GM23338 (cell line): ENCODE data around the gene ARSI. TPM values are rescaled to one million over a fixed set of nuclear protein-coding genes. Genes with fewer than 3 reads are reported as not detected.
A peak's percentile ranks its signal among the peaks of the same experiment; 100 is the strongest.

ENCODE experiments used
- ATAC-seq: fragments of 200-7000 bp; cut with Tn5 transposase; 3 replicates; pipeline ENCODE4 v1.9.1; 2020
- DNase-seq: peaks from one replicate; pipeline ENCODE4 v3.0.0-alpha.2; 2015; ENCODE audit warnings: low spot score
- H2AFZ ChIP-seq: fragments of 200-600 bp; sonication (generic); 2 replicates; pipeline ENCODE4 v1.8.0; 2016; ENCODE audit warnings: antibody characterized with exemption, mild to moderate bottlenecking, moderate library complexity
- H3F3A ChIP-seq: fragments of 200-600 bp; sonication (generic); replicated peaks from 2 replicates; pipeline ENCODE4 v1.8.0; 2017; ENCODE audit warnings: antibody characterized with exemption, mixed run types, low read depth
- H3K27ac ChIP-seq: fragments of 200-600 bp; sonication (generic); 2 replicates; pipeline ENCODE4 v1.6.1; 2016; ENCODE audit warnings: low read depth
- H3K27me3 ChIP-seq: fragments of 200-600 bp; sonication (generic); 2 replicates; pipeline ENCODE4 v1.8.0; 2016; ENCODE audit warnings: mild to moderate bottlenecking, mixed run types, moderate library complexity; ENCODE audit not compliant: insufficient read depth
- H3K36me3 ChIP-seq: fragments of 200-600 bp; sonication (generic); 2 replicates; pipeline ENCODE4 v1.8.0; 2016; ENCODE audit warnings: mild to moderate bottlenecking; ENCODE audit not compliant: insufficient read depth
- H3K4me1 ChIP-seq: fragments of 200-600 bp; sonication (generic); 2 replicates; pipeline ENCODE4 v1.8.0; 2016; ENCODE audit warnings: mild to moderate bottlenecking, moderate library complexity; ENCODE audit not compliant: insufficient read depth
- H3K4me2 ChIP-seq: fragments of 200-600 bp; sonication (generic); 2 replicates; pipeline ENCODE4 v1.7.1; 2017; ENCODE audit warnings: mixed run types
- H3K4me3 ChIP-seq: fragments of 200-600 bp; sonication (generic); 2 replicates; pipeline ENCODE4 v1.6.1; 2016; ENCODE audit warnings: mixed run types
- H3K79me2 ChIP-seq: fragments of 200-600 bp; sonication (generic); replicated peaks from 2 replicates; pipeline ENCODE4 v1.8.0; 2017; ENCODE audit warnings: mild to moderate bottlenecking; ENCODE audit not compliant: insufficient read depth
- H3K9me2 ChIP-seq: fragments of 200-600 bp; sonication (generic); 2 replicates; pipeline ENCODE4 v1.8.0; 2017; ENCODE audit not compliant: insufficient read depth
- H4K20me1 ChIP-seq: fragments of 200-600 bp; sonication (generic); replicated peaks from 2 replicates; pipeline ENCODE4 v1.8.0; 2017; ENCODE audit warnings: mild to moderate bottlenecking; ENCODE audit not compliant: insufficient read depth
- H3K27ac Mint-ChIP-seq: 2 replicates; pipeline ENCODE4 v1.8.0; 2020; ENCODE audit warnings: inconsistent platforms, mild to moderate bottlenecking, moderate library complexity, mixed read lengths
- H3K27me3 Mint-ChIP-seq: 3 replicates; pipeline ENCODE4 v1.8.0; 2022; ENCODE audit warnings: low read depth, mild to moderate bottlenecking, moderate library complexity, mixed read lengths, inconsistent platforms; ENCODE audit not compliant: insufficient read depth, poor library complexity
- H3K36me3 Mint-ChIP-seq: 3 replicates; pipeline ENCODE4 v1.8.0; 2021; ENCODE audit warnings: low read depth, mild to moderate bottlenecking, inconsistent platforms, moderate library complexity, mixed read lengths
- H3K4me1 Mint-ChIP-seq: 3 replicates; pipeline ENCODE4 v1.8.0; 2020; ENCODE audit warnings: mild to moderate bottlenecking, inconsistent platforms, mixed read lengths
- H3K4me3 Mint-ChIP-seq: 3 replicates; pipeline ENCODE4 v1.8.0; 2021; ENCODE audit warnings: moderate library complexity, mild to moderate bottlenecking, inconsistent platforms, mixed read lengths
- H3K9me3 Mint-ChIP-seq: 3 replicates; pipeline ENCODE4 v1.8.0; 2020; ENCODE audit warnings: moderate library complexity, mild to moderate bottlenecking, inconsistent platforms, mixed read lengths
- CREB1 ChIP-seq: fragments of 250-450 bp; sonication (Bioruptor Pico); IDR thresholded peaks from 2 replicates; pipeline ENCODE4 v1.5.0; 2020; ENCODE audit warnings: low read depth, mild to moderate bottlenecking, moderate library complexity
- ETS1 ChIP-seq: IDR thresholded peaks from 2 replicates; pipeline ENCODE4 v1.6.1; 2016; ENCODE audit warnings: antibody characterized with exemption
- EZH2 ChIP-seq: fragments of 200-600 bp; sonication (generic); IDR thresholded peaks from one replicate; pipeline ENCODE4 v1.8.0; 2017; ENCODE audit warnings: antibody characterized with exemption, mild to moderate bottlenecking, low read depth; ENCODE audit not compliant: unreplicated experiment
- JUNB ChIP-seq: IDR thresholded peaks from one replicate; pipeline ENCODE4 v1.6.1; 2016; ENCODE audit warnings: antibody characterized with exemption; ENCODE audit not compliant: unreplicated experiment
- STAT1 ChIP-seq: IDR thresholded peaks from one replicate; pipeline ENCODE4 v1.6.1; 2016; ENCODE audit warnings: antibody characterized with exemption; ENCODE audit not compliant: unreplicated experiment
- ZNF114 ChIP-seq: fragments of 250-450 bp; sonication (Bioruptor Pico); IDR thresholded peaks from 2 replicates; pipeline ENCODE4 v1.5.0; 2020; ENCODE audit warnings: mild to moderate bottlenecking, moderate library complexity
- ZNF331 ChIP-seq: fragments of 250-450 bp; sonication (Bioruptor Pico); IDR thresholded peaks from 2 replicates; pipeline ENCODE4 v1.5.0; 2020; ENCODE audit warnings: low read depth, mild to moderate bottlenecking, moderate library complexity
- polyA plus RNA-seq: library from polyadenylated mRNA; unstranded; fragments of >200 nt; fragmentation: Nextera tagmentation; extraction: Ambion mirVana; gene quantifications from 2 replicates; pipeline ENCODE4 v1.2.1, GENCODE V29; 2016
- total RNA-seq: library from RNA; depleted of rRNA; stranded (reverse); fragments of >200 nt; shearing (Covaris generic); gene quantifications from 2 replicates; pipeline ENCODE4 v1.2.3, GENCODE V29; 2014
- TF ChIP-seq, protein P1 (sequence below): IDR thresholded peaks from one replicate; pipeline ENCODE4 v1.6.1; 2018; ENCODE audit warnings: antibody characterized with exemption; ENCODE audit not compliant: unreplicated experiment

ARSI gene
- total and polyA plus RNA-seq, 2 experiments from 2014 or later, result 0.99 to 6.9 TPM

DNA sequence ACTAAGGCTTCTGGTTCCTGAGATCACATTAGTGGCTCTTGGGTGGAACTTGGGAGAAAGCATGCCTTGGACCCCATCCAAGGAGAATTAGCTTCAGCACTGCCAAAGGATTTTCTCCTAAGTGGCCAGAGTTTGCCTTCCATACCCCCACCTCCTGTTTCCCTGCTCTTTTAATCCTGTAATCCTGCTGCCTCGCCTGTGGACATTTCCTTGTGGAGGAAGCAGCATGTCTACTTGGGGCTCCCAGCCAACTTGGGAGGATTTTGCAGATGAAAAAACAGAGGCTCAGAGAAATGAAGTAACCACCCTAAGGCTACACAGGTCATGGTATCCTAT is 1.6 kb downstream of the ARSI start (continued):
- TF ChIP-seq, protein P1, sequence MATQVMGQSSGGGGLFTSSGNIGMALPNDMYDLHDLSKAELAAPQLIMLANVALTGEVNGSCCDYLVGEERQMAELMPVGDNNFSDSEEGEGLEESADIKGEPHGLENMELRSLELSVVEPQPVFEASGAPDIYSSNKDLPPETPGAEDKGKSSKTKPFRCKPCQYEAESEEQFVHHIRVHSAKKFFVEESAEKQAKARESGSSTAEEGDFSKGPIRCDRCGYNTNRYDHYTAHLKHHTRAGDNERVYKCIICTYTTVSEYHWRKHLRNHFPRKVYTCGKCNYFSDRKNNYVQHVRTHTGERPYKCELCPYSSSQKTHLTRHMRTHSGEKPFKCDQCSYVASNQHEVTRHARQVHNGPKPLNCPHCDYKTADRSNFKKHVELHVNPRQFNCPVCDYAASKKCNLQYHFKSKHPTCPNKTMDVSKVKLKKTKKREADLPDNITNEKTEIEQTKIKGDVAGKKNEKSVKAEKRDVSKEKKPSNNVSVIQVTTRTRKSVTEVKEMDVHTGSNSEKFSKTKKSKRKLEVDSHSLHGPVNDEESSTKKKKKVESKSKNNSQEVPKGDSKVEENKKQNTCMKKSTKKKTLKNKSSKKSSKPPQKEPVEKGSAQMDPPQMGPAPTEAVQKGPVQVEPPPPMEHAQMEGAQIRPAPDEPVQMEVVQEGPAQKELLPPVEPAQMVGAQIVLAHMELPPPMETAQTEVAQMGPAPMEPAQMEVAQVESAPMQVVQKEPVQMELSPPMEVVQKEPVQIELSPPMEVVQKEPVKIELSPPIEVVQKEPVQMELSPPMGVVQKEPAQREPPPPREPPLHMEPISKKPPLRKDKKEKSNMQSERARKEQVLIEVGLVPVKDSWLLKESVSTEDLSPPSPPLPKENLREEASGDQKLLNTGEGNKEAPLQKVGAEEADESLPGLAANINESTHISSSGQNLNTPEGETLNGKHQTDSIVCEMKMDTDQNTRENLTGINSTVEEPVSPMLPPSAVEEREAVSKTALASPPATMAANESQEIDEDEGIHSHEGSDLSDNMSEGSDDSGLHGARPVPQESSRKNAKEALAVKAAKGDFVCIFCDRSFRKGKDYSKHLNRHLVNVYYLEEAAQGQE, result no peak
- TF ChIP-seq ZNF114 (CRISPR knock-in tag) (no peak), JUNB (no peak), EZH2 (no peak), CREB1 (CRISPR knock-in tag) (no peak), ETS1 (no peak), STAT1 (no peak)

DNA sequence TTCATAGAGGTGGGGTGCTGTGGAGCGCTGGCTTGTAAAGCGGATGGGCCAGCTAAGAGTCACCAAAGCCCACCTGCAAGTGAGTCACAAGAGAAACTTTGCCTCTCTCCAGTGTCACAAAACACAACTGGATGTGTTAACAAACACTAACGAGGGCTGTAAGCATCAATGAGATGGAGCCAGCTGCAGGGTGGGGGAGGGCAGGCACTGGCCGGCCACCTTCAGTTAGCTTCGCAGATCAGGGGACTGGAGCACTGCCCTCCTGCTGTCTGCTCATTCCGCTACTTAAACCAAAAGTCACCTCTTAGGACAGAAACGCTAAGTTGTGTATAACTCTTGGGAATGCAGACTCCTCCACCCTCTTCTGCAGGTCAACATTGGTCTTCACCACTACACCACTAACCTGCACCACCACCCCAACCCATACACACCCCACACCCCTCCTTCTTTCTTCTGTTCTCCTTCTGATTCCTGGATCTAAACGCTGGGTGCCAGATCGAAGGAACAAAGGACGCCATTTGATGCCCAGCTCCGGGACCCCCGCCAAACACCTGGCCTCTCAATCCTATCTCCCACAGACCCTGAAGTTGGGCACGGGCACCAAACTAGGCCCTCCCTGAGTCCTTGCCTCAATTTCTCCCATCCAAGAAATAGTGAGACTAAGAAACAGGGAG is 2.1 kb downstream of the ARSI start:
- H3K4me3 ChIP-seq, result no peak overlapping the region
- Mint-ChIP-seq H3K9me3 (no peaks in the 10 kb centered on the region; the same call in 2 of the 3 replicates), H3K36me3 (no peaks in the 10 kb centered on the region), H3K27ac (no peak overlapping the region), H3K27me3 (peaks cover 16% of the 10 kb centered on the region), H3K4me1 (peaks cover 44% of the 10 kb centered on the region), H3K4me3 (peak overlapping the region; percentile 15; the same call in 1 of the 3 replicates)
- H3K36me3 ChIP-seq, result no peaks in the 10 kb centered on the region
- peaks cover 12% of the 10 kb centered on the region for H3K27me3 ChIP-seq
- TF ChIP-seq, protein P1, result no peak
- TF ChIP-seq EZH2, result no peak
- TF ChIP-seq CREB1 (CRISPR knock-in tag), result no peak
- TF ChIP-seq STAT1, result no peak
- no peak for TF ChIP-seq ZNF331 (CRISPR knock-in tag)
- no peaks in the 10 kb centered on the region for H4K20me1 ChIP-seq
- H3K79me2 ChIP-seq, result no peaks in the 10 kb centered on the region
- ATAC-seq (no peak), DNase-seq (peak; percentile 19)
- H3K27ac ChIP-seq, result no peak overlapping the region
- H3K4me2 ChIP-seq, result peak overlapping the region; percentile 38; the same call in 1 of the 2 replicates
- H3F3A ChIP-seq, result peaks cover 7% of the 10 kb centered on the region; the same call in 1 of the 2 replicates
- no peaks in the 10 kb centered on the region for H3K9me2 ChIP-seq
- H2AFZ ChIP-seq, result no peak overlapping the region
- H3K4me1 ChIP-seq, result peaks cover 39% of the 10 kb centered on the region
